ENCODE results near the gene TRIM37.

- TF ChIP-seq EZH2phosphoT487 (IDR thresholded peaks at IDR 0.05; ENCODE audit: low read length) (no peak), CTCF (IDR thresholded peaks at IDR 0.05; ENCODE audit: low read length) (no peak), EZH2 (optimal IDR thresholded peaks at IDR 0.05; ENCODE audit: low read depth, low read length) (no peak)
These were observed 107.2 kb downstream of the TRIM37 start for GRCh38 chr17:58999500-58999899.

All from MM.1S (cell line).